ENCODE data around the gene DOK4.

DNA sequence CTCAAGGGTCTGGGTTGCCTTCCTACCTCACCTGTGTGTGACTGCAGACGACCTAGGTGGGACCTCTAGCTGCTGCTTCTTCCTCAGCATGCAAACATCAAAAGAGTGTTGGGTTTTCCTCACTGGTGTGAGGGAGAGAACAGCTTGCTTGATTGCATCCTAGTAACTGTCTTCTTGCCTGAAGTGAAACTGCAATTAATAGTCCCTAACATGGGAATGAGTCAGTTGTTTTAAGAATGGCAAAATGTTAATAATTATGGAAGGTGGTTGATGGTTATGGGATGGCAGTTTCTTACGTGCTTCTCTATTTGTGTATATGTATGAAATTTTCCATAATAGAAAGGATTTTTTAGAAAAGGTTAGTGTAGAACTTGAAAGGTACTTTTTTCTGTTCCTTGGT lies 17.9 kb downstream of the DOK4 start:
- TF ChIP-seq, protein P1, sequence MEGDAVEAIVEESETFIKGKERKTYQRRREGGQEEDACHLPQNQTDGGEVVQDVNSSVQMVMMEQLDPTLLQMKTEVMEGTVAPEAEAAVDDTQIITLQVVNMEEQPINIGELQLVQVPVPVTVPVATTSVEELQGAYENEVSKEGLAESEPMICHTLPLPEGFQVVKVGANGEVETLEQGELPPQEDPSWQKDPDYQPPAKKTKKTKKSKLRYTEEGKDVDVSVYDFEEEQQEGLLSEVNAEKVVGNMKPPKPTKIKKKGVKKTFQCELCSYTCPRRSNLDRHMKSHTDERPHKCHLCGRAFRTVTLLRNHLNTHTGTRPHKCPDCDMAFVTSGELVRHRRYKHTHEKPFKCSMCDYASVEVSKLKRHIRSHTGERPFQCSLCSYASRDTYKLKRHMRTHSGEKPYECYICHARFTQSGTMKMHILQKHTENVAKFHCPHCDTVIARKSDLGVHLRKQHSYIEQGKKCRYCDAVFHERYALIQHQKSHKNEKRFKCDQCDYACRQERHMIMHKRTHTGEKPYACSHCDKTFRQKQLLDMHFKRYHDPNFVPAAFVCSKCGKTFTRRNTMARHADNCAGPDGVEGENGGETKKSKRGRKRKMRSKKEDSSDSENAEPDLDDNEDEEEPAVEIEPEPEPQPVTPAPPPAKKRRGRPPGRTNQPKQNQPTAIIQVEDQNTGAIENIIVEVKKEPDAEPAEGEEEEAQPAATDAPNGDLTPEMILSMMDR (IDR thresholded peaks at IDR 0.05; ENCODE audit: low read depth, low read length, poor library complexity, severe bottlenecking) = no peak
- no peak for TF ChIP-seq EZH2phosphoT487 (IDR thresholded peaks at IDR 0.05; ENCODE audit: borderline replicate concordance, low read length)

All from DOHH2 (cell line).